Medulla oblongata (tissue), 1 donor: ENCODE measurements around the gene EP400.
"Not testable (repeated sequence)": the region's sequence is repeated elsewhere in the genome, so short reads cannot be mapped to it uniquely, and the experiment has no call there.

Source experiments
- DNase-seq: peaks from one replicate; pipeline ENCODE4 v3.0.0-alpha.2; 2015; ENCODE audit errors: extremely low spot score

The EP400 gene

GRCh38 chr12:131948713-131949430 lies 870 bp upstream of the EP400 start:
- not testable (repeated sequence) for DNase-seq

GRCh38 chr12:131950182-131950913 lies 606 bp downstream of the EP400 start:
- DNase-seq = no peak

GRCh38 chr12:131953810-131954209 lies 4.1 kb downstream of the EP400 start:
- DNase-seq = not testable (repeated sequence)

- not testable (repeated sequence) for DNase-seq
Measured at GRCh38 chr12:131954460-131954859, 4.7 kb downstream of the EP400 start.

GRCh38 chr12:131959116-131959515 lies 9.4 kb downstream of the EP400 start:
- DNase-seq = no peak

GRCh38 chr12:131959641-131960589 lies 10.2 kb downstream of the EP400 start:
- DNase-seq = no peak

- DNase-seq = not testable (repeated sequence)
Measured at GRCh38 chr12:131960590-131961325, 11.0 kb downstream of the EP400 start.

- DNase-seq = not testable (repeated sequence)
Measured at GRCh38 chr12:131961328-131961727, 11.6 kb downstream of the EP400 start.

GRCh38 chr12:131962069-131962468 lies 12.3 kb downstream of the EP400 start:
- no peak for DNase-seq

GRCh38 chr12:131963381-131963780 lies 13.6 kb downstream of the EP400 start:
- no peak for DNase-seq

- DNase-seq = no peak
Measured at GRCh38 chr12:131965073-131965472, 15.3 kb downstream of the EP400 start.

GRCh38 chr12:131971226-131971625 lies 21.5 kb downstream of the EP400 start:
- no peak for DNase-seq

GRCh38 chr12:131975228-131975627 lies 25.5 kb downstream of the EP400 start:
- DNase-seq = no peak

- DNase-seq = no peak
Measured at GRCh38 chr12:131979606-131980005, 29.9 kb downstream of the EP400 start.

GRCh38 chr12:131980263-131980662 lies 30.5 kb downstream of the EP400 start:
- DNase-seq = no peak

GRCh38 chr12:131981388-131981787 lies 31.6 kb downstream of the EP400 start:
- DNase-seq = no peak

- no peak for DNase-seq
Measured at GRCh38 chr12:131982041-131982440, 32.3 kb downstream of the EP400 start.

- DNase-seq = no peak
Measured at GRCh38 chr12:131983026-131983425, 33.3 kb downstream of the EP400 start.

- DNase-seq = no peak
Measured at GRCh38 chr12:131983554-131983953, 33.8 kb downstream of the EP400 start.

- DNase-seq = no peak
Measured at GRCh38 chr12:131984334-131984733, 34.6 kb downstream of the EP400 start.

GRCh38 chr12:131985510-131985875 lies 35.8 kb downstream of the EP400 start:
- not testable (repeated sequence) for DNase-seq
